K562 (cell line): ENCODE results near the gene SLC5A6. TPM values are rescaled to one million over a fixed set of nuclear protein-coding genes. Genes with fewer than 3 reads are reported as not detected.

ENCODE experiments used
- ATAC-seq: fragments of 200-7000 bp; cut with Tn5 transposase; 3 replicates; pipeline ENCODE4 v1.9.1; 2020; ENCODE audit warnings: moderate library complexity
- BruUV-seq: library from RNA; stranded (reverse); fragments of 400-500 nt; replicated peaks from 2 replicates; lab custom pipeline; 2021; lab: Mats Ljungman, UMichigan
- CTCF ChIA-PET: fragments of 300-600 bp; formaldehyde crosslinking; extraction: SDS; loops from one replicate; lab custom pipeline; 2021; ENCODE audit warnings: low intra/inter-chr PET ratio; lab: Yijun Ruan, JAX
- POLR2A ChIA-PET: fragments of 300-600, 350-650 bp; sonication (Branson Sonifier 250); formaldehyde crosslinking; extraction: SDS; loops from one replicate; lab custom pipeline; 2021; ENCODE audit warnings: antibody characterized with exemption, inconsistent platforms; lab: Yijun Ruan, JAX
- DNase-seq, 4 experiments: peaks; one replicate each; pipeline versions ENCODE4 v3.0.0 to v3.0.0-alpha.2; 2011 to 2018; ENCODE audit warnings: low spot score in 3 of 4, mixed read lengths in 3 of 4; ENCODE audit errors: extremely low read depth in 1 of 4
- FAIRE-seq: peaks from 2 replicates; lab custom pipeline; 2011; peaks lifted over from hg19 to GRCh38; lab: Jason Lieb, UNC
- H2AFZ ChIP-seq: 2 replicates; pipeline ENCODE4 v1.6.0; 2011; ENCODE audit warnings: low read depth, low read length, control low read depth, inconsistent platforms
- H3K27ac ChIP-seq: fragments of 200-600 bp; 3 replicates; pipeline ENCODE4 v1.8.0; 2011; ENCODE audit warnings: low read depth, mild to moderate bottlenecking, control low read depth, inconsistent platforms, low read length, moderate library complexity, mixed read lengths; ENCODE audit errors: extremely low read depth
- H3K27me3 ChIP-seq, 2 experiments: fragments of 300-600 bp in 1 of 2; 2 replicates in 1 of 2; 3 replicates in 1 of 2; pipeline versions ENCODE4 v1.6.0 to v1.8.0; 2011; ENCODE audit warnings: inconsistent platforms in 2 of 2, low read length in 2 of 2, mild to moderate bottlenecking in 1 of 2, mixed read lengths in 1 of 2, moderate library complexity in 1 of 2; ENCODE audit not compliant: control insufficient read depth in 2 of 2, insufficient read depth in 2 of 2
- H3K36me3 ChIP-seq: fragments of 300-600 bp; 3 replicates; pipeline ENCODE4 v1.8.0; 2011; ENCODE audit warnings: mild to moderate bottlenecking, low read length, inconsistent platforms; ENCODE audit not compliant: control insufficient read depth, insufficient read depth
- H3K4me1 ChIP-seq, 2 experiments: fragments of 200-600 bp in 1 of 2; replicated peaks in 1 of 2; 2 replicates in 1 of 2; 3 replicates in 1 of 2; pipeline versions ENCODE4 v1.5.1 to v1.8.0; 2011; ENCODE audit warnings: inconsistent platforms in 2 of 2, low read length in 2 of 2, mild to moderate bottlenecking in 1 of 2, mixed read lengths in 1 of 2, moderate library complexity in 1 of 2; ENCODE audit not compliant: control insufficient read depth in 2 of 2, insufficient read depth in 2 of 2
- H3K4me2 ChIP-seq: 2 replicates; pipeline ENCODE4 v1.6.1; 2011; ENCODE audit warnings: low read length, control low read depth, inconsistent platforms, mixed read lengths; ENCODE audit not compliant: insufficient read depth
- H3K4me3 ChIP-seq: fragments of 200-600 bp; sonication (generic), shearing (Covaris generic); 2 replicates; pipeline ENCODE4 v1.5.1; 2016; ENCODE audit warnings: control low read depth, inconsistent platforms
- H3K79me2 ChIP-seq: fragments of 200-600 bp; 3 replicates; pipeline ENCODE4 v1.8.0; 2011; ENCODE audit warnings: low read length, inconsistent platforms; ENCODE audit not compliant: control insufficient read depth, insufficient read depth
- H3K9ac ChIP-seq, 2 experiments: 2 replicates each; pipeline versions ENCODE4 v1.6.0 to v1.6.1; 2011; ENCODE audit warnings: low read depth in 2 of 2, low read length in 2 of 2, control low read depth in 1 of 2, inconsistent platforms in 1 of 2, mild to moderate bottlenecking in 1 of 2, mixed read lengths in 1 of 2; ENCODE audit not compliant: insufficient read depth in 1 of 2
- H3K9me1 ChIP-seq: one replicate; pipeline ENCODE4 v1.6.0; 2011; ENCODE audit warnings: inconsistent platforms, mild to moderate bottlenecking, low read length, moderate library complexity; ENCODE audit not compliant: control insufficient read depth, insufficient read depth
- H3K9me3 ChIP-seq: replicated peaks from 2 replicates; pipeline ENCODE4 v1.5.1; 2011; ENCODE audit warnings: low read depth, low read length, inconsistent platforms; ENCODE audit not compliant: control insufficient read depth, insufficient read depth
- H4K20me1 ChIP-seq: replicated peaks from 2 replicates; pipeline ENCODE4 v1.6.1; 2011; ENCODE audit warnings: low read length, inconsistent platforms, mixed read lengths; ENCODE audit not compliant: control insufficient read depth, insufficient read depth
- ATF2 ChIP-seq: sonication (generic); formaldehyde crosslinking; IDR thresholded peaks from 2 replicates; pipeline ENCODE4 v1.8.1; 2022; ENCODE audit warnings: missing genetic modification reagents
- CHD4 ChIP-seq: fragments of 200-600 bp; sonication (generic); IDR thresholded peaks from 3 replicates; pipeline ENCODE4 v1.6.1; 2012; ENCODE audit warnings: low read depth, mild to moderate bottlenecking, mixed read lengths, low read length, inconsistent platforms; ENCODE audit not compliant: insufficient read depth, insufficient replicate concordance, poor library complexity, severe bottlenecking
- E4F1 ChIP-seq: fragments of 250-450 bp; sonication (Bioruptor Pico); IDR thresholded peaks from 2 replicates; pipeline ENCODE4 v1.5.0; 2021; ENCODE audit warnings: mild to moderate bottlenecking, borderline replicate concordance
- EP400 ChIP-seq: fragments of 450-650 bp; IDR thresholded peaks from 2 replicates; pipeline ENCODE4 v1.6.1; 2017; ENCODE audit warnings: antibody characterized with exemption, mild to moderate bottlenecking, moderate library complexity
- FOS ChIP-seq: IDR thresholded peaks from 3 replicates; pipeline ENCODE4 v1.6.1; 2011; ENCODE audit not compliant: insufficient read length; ENCODE audit errors: extremely low read depth
- NCOR1 ChIP-seq: fragments of 450-650 bp; IDR thresholded peaks from 2 replicates; pipeline ENCODE4 v1.6.1; 2016; ENCODE audit warnings: mild to moderate bottlenecking, moderate library complexity
- NELFE ChIP-seq: IDR thresholded peaks from 2 replicates; pipeline ENCODE4 v1.6.1; 2011; ENCODE audit warnings: mild to moderate bottlenecking; ENCODE audit not compliant: insufficient read depth, insufficient read length
- NR4A1 ChIP-seq, 2 experiments: fragments of 250-450 bp in 1 of 2; fragments of 450-650 bp in 1 of 2; sonication (Bioruptor Pico) in 1 of 2; IDR thresholded peaks; 2 replicates each; pipeline versions ENCODE4 v1.4.0 to v1.6.1; 2016 to 2020; ENCODE audit warnings: mild to moderate bottlenecking in 2 of 2, missing compliant biosample characterization in 1 of 2, missing genetic modification characterization in 1 of 2, moderate library complexity in 1 of 2
- PYGO2 ChIP-seq: fragments of 450-650 bp; IDR thresholded peaks from 2 replicates; pipeline ENCODE4 v1.6.1; 2016; ENCODE audit warnings: mild to moderate bottlenecking, missing genetic modification characterization, moderate library complexity, missing compliant biosample characterization
- SFPQ ChIP-seq: fragments of 200-400 bp; formaldehyde crosslinking; IDR thresholded peaks from 2 replicates; pipeline ENCODE4 v1.6.1; 2017; ENCODE audit warnings: mild to moderate bottlenecking, low read depth, low read length, moderate library complexity
- TSC22D4 ChIP-seq: fragments of 450-650 bp; IDR thresholded peaks from 2 replicates; pipeline ENCODE4 v1.6.1; 2016; ENCODE audit warnings: missing genetic modification characterization, missing biosample characterization, control low read depth
- XRCC4 ChIP-seq: IDR thresholded peaks from one replicate; pipeline ENCODE4 v1.6.1; 2011; ENCODE audit not compliant: insufficient read depth, insufficient read length; ENCODE audit errors: extremely low read depth
- ZBTB8A ChIP-seq: fragments of 450-650 bp; IDR thresholded peaks from 2 replicates; pipeline ENCODE4 v1.6.1; 2018; ENCODE audit warnings: mild to moderate bottlenecking, moderate library complexity; ENCODE audit not compliant: partially characterized antibody
- ZNF57 ChIP-seq: fragments of 450-650 bp; formaldehyde crosslinking; IDR thresholded peaks from 2 replicates; pipeline ENCODE4 v1.4.0; 2020; ENCODE audit warnings: mild to moderate bottlenecking, moderate library complexity
- ZNF696 ChIP-seq: fragments of 250-450 bp; sonication (Bioruptor Pico); conservative IDR thresholded peaks from 2 replicates; pipeline ENCODE4 v1.4.0; 2020; ENCODE audit warnings: mild to moderate bottlenecking, moderate library complexity
- ZNF699 ChIP-seq: fragments of 250-450 bp; sonication (Bioruptor Pico); IDR thresholded peaks from 2 replicates; pipeline ENCODE4 v1.8.0; 2021; ENCODE audit warnings: mild to moderate bottlenecking, moderate library complexity; ENCODE audit not compliant: insufficient replicate concordance
- WGBS: fragments of 100-300 bp; shearing (Covaris generic); methylation state at CpG from one replicate; pipeline ENCODE4 v1.1.6; 2016; ENCODE audit warnings: low coverage, mixed read lengths; ENCODE audit not compliant: insufficient coverage; ENCODE audit errors: missing lambda C conversion rate; 5-methylcytosine and 5-hydroxymethylcytosine counted together
- in situ Hi-C: fragments of 300-500 bp; cut with MboI; formaldehyde crosslinking; loops from 4 replicates; pipeline ENCODE4 v1.15.0; 2018; ENCODE audit warnings: inconsistent platforms, mixed read lengths
- intact Hi-C: fragments of 100-400 bp; cut with micrococcal nuclease; formaldehyde crosslinking; loops from 2 replicates; pipeline ENCODE4 v1.14.2; 2022
- polyA plus RNA-seq, 8 experiments: library from polyadenylated mRNA; depleted of rRNA in 4 of 8; stranded (reverse) in 5 of 8; unstranded in 3 of 8; fragments of >200 nt; fragmentation: Nextera tagmentation in 2 of 8; fragmentation: Illumina TruSeq in 1 of 8; extraction: Ambion mirVana in 2 of 8; extraction: Trizol in 1 of 8; gene quantifications; 2 replicates each; pipeline versions ENCODE4 v1.2.1 to v1.2.3, GENCODE V29; 2011 to 2014; ENCODE audit warnings: inconsistent platforms in 1 of 8, missing spikeins in 1 of 8
- total RNA-seq, 7 experiments: library from RNA; depleted of rRNA in 6 of 7; stranded (reverse); fragments of >200 nt in 6 of 7; fragmentation: Illumina TruSeq in 2 of 7; extraction: Trizol in 2 of 7; gene quantifications; 2 replicates each; pipeline versions ENCODE4 v1.2.1 to v1.2.3, GENCODE V29; 2011 to 2021; ENCODE audit warnings: low replicate concordance in 1 of 7

SLC5A6 gene
- total and polyA plus RNA-seq, 9 of the 15 experiments (the other 6 are each of a cell fraction or from before 2014, with no cell fraction given) = 32.6 to 137 (median 107) TPM

- TF ChIP-seq EP400 = no peak
- no peak for TF ChIP-seq ZNF57 (CRISPR knock-in tag)
- TF ChIP-seq CHD4 = no peak
- no peak for TF ChIP-seq TSC22D4 (tag)
- no peak for TF ChIP-seq ZNF699
- no peak for TF ChIP-seq SFPQ
- TF ChIP-seq XRCC4 = no peak
Observed at GRCh38 chr2:27158468-27158867, 53.6 kb downstream of the SLC5A6 start (continued).

GRCh38 chr2:27155069-27155520 lies 57.0 kb downstream of the SLC5A6 start:
- Histone ChIP-seq H3K9me1 (no peaks in the 10 kb centered on the region), H3K9ac (no peak overlapping the region), H3K36me3 (no peaks in the 10 kb centered on the region), H3K27ac (no peak overlapping the region), H4K20me1 (no peaks in the 10 kb centered on the region), H3K27me3 (no peaks in the 10 kb centered on the region; a peak in 1 of 5 replicates), H3K4me2 (no peak overlapping the region), H2AFZ (no peak overlapping the region), H3K9me3 (no peaks in the 10 kb centered on the region), H3K4me1 (peaks cover 0 to 16% of the 10 kb centered on the region in 2 experiments; a peak in 2 of 5 replicates), H3K79me2 (no peaks in the 10 kb centered on the region), H3K4me3 (no peak overlapping the region)
- ChIA-PET POLR2A (interaction anchor here (1.2 kb wide), 1 partner anchor 13 kb away, joined by 3 read pairs; no protein-coding TSS in a partner anchor), CTCF (no interaction called here)
- no TSS peak for BruUV-seq
- WGBS = 49% methylated on average over 9 of the region's 9 CpGs
- ATAC-seq (no peak), FAIRE-seq (no peak), DNase-seq (no peak)
- intact Hi-C loops = no loop called here
- in situ Hi-C loops = no loop called here
- no peak for TF ChIP-seq ATF2 (CRISPR knock-in tag)
- TF ChIP-seq NR4A1 (CRISPR knock-in tag; IDR thresholded peaks at IDR 0.05) = no peak
- no peak for TF ChIP-seq NR4A1 (tag; IDR thresholded peaks at IDR 0.05)
- no peak for TF ChIP-seq PYGO2 (tag)
- no peak for TF ChIP-seq FOS
- no peak for TF ChIP-seq ZBTB8A
- TF ChIP-seq ZNF696 (CRISPR knock-in tag) = no peak
- TF ChIP-seq E4F1 (CRISPR knock-in tag) = no peak
- no peak for TF ChIP-seq NCOR1
- TF ChIP-seq NELFE = no peak
